Measurements from ENCODE around the gene PLPP1.

The PLPP1 gene

GRCh38 chr5:55441954-55442353 is 92.8 kb downstream of the PLPP1 start:
- Histone ChIP-seq H3K4me1 (peaks cover 16% of the 10 kb centered on the region), H3K27me3 (ENCODE audit: low read depth) (no peaks in the 10 kb centered on the region), H3K4me3 (no peak overlapping the region), H3K9me3 (no peaks in the 10 kb centered on the region), H3K36me3 (replicated peaks) (peaks cover 3% of the 10 kb centered on the region; the same call in 1 of the 2 replicates)
- DNase-seq (ENCODE audit: low spot score in 2 of 2), result no peak
- in situ Hi-C loops (cut with MboI; ENCODE audit: low sequenced_read_pairs), result no loop called here

- DNase-seq (ENCODE audit: low spot score in 2 of 2), result no peak
- H3K4me1 ChIP-seq, result peaks cover 16% of the 10 kb centered on the region
- no peak overlapping the region for H3K4me3 ChIP-seq
- H3K27me3 ChIP-seq (ENCODE audit: low read depth), result no peaks in the 10 kb centered on the region
- in situ Hi-C loops (cut with MboI; ENCODE audit: low sequenced_read_pairs), result no loop called here
- peaks cover 3% of the 10 kb centered on the region; the same call in 1 of the 2 replicates for H3K36me3 ChIP-seq (replicated peaks)
- no peaks in the 10 kb centered on the region for H3K9me3 ChIP-seq
These were observed 93.5 kb downstream of the PLPP1 start for GRCh38 chr5:55441107-55441771.

- in situ Hi-C loops (cut with MboI; ENCODE audit: low sequenced_read_pairs), result no loop called here
- H3K36me3 ChIP-seq (replicated peaks), result peaks cover 3% of the 10 kb centered on the region; the same call in 1 of the 2 replicates
- DNase-seq (ENCODE audit: low spot score in 2 of 2), result no peak
- H3K9me3 ChIP-seq, result no peaks in the 10 kb centered on the region
- no peaks in the 10 kb centered on the region for H3K27me3 ChIP-seq (ENCODE audit: low read depth)
- H3K4me1 ChIP-seq, result peaks cover 20% of the 10 kb centered on the region
- H3K4me3 ChIP-seq, result no peak overlapping the region
These were observed 94.5 kb downstream of the PLPP1 start for GRCh38 chr5:55440188-55440646.

GRCh38 chr5:55438998-55439397 is 95.8 kb downstream of the PLPP1 start:
- DNase-seq (ENCODE audit: low spot score in 2 of 2), result no peak
- Histone ChIP-seq H3K4me1 (peaks cover 32% of the 10 kb centered on the region), H3K4me3 (no peak overlapping the region), H3K36me3 (replicated peaks) (peaks cover 3% of the 10 kb centered on the region; the same call in 1 of the 2 replicates), H3K27me3 (ENCODE audit: low read depth) (no peaks in the 10 kb centered on the region), H3K9me3 (no peaks in the 10 kb centered on the region)
- in situ Hi-C loops (cut with MboI; ENCODE audit: low sequenced_read_pairs), result no loop called here

GRCh38 chr5:55437859-55438206 is 96.9 kb downstream of the PLPP1 start:
- no peak overlapping the region for H3K4me3 ChIP-seq
- DNase-seq (ENCODE audit: low spot score in 2 of 2), result peak in 1 of 2 experiments; percentile 13
- peaks cover 32% of the 10 kb centered on the region for H3K4me1 ChIP-seq
- no peaks in the 10 kb centered on the region for H3K27me3 ChIP-seq (ENCODE audit: low read depth)
- H3K9me3 ChIP-seq, result no peaks in the 10 kb centered on the region
- peaks cover 3% of the 10 kb centered on the region; the same call in 1 of the 2 replicates for H3K36me3 ChIP-seq (replicated peaks)
- in situ Hi-C loops (cut with MboI; ENCODE audit: low sequenced_read_pairs), result no loop called here

- in situ Hi-C loops (cut with MboI; ENCODE audit: low sequenced_read_pairs), result no loop called here
- peaks cover 3% of the 10 kb centered on the region; the same call in 1 of the 2 replicates for H3K36me3 ChIP-seq (replicated peaks)
- no peaks in the 10 kb centered on the region for H3K9me3 ChIP-seq
- DNase-seq (ENCODE audit: low spot score in 2 of 2), result no peak
- H3K27me3 ChIP-seq (ENCODE audit: low read depth), result no peaks in the 10 kb centered on the region
- no peak overlapping the region for H3K4me3 ChIP-seq
- peaks cover 32% of the 10 kb centered on the region for H3K4me1 ChIP-seq
These were observed 97.3 kb downstream of the PLPP1 start for GRCh38 chr5:55437452-55437851.

GRCh38 chr5:55432549-55432948 is 102.2 kb downstream of the PLPP1 start:
- H3K36me3 ChIP-seq (replicated peaks), result peaks cover 15% of the 10 kb centered on the region
- in situ Hi-C loops (cut with MboI; ENCODE audit: low sequenced_read_pairs), result no loop called here
- H3K4me1 ChIP-seq, result peaks cover 17% of the 10 kb centered on the region
- no peaks in the 10 kb centered on the region for H3K9me3 ChIP-seq
- no peak for DNase-seq (ENCODE audit: low spot score in 2 of 2)
- H3K4me3 ChIP-seq, result no peak overlapping the region
- no peaks in the 10 kb centered on the region for H3K27me3 ChIP-seq (ENCODE audit: low read depth)

- H3K4me3 ChIP-seq, result no peak overlapping the region
- H3K4me1 ChIP-seq, result peaks cover 10% of the 10 kb centered on the region
- peak in 1 of 2 experiments; percentile 29 for DNase-seq (ENCODE audit: low spot score in 2 of 2)
- in situ Hi-C loops (cut with MboI; ENCODE audit: low sequenced_read_pairs), result no loop called here
- no peaks in the 10 kb centered on the region for H3K27me3 ChIP-seq (ENCODE audit: low read depth)
- H3K36me3 ChIP-seq (replicated peaks), result peaks cover 41% of the 10 kb centered on the region
- H3K9me3 ChIP-seq, result no peaks in the 10 kb centered on the region
These were observed 105.0 kb downstream of the PLPP1 start for GRCh38 chr5:55429613-55430253.

- Histone ChIP-seq H3K27me3 (ENCODE audit: low read depth) (no peaks in the 10 kb centered on the region), H3K4me1 (peaks cover 5% of the 10 kb centered on the region; the same call in 1 of the 2 replicates), H3K36me3 (replicated peaks) (peaks cover 46% of the 10 kb centered on the region), H3K9me3 (no peaks in the 10 kb centered on the region), H3K4me3 (no peak overlapping the region)
- DNase-seq (ENCODE audit: low spot score in 2 of 2), result no peak
- in situ Hi-C loops (cut with MboI; ENCODE audit: low sequenced_read_pairs), result no loop called here
These were observed 105.5 kb downstream of the PLPP1 start for GRCh38 chr5:55429221-55429612.

GRCh38 chr5:55427157-55427556 is 107.6 kb downstream of the PLPP1 start:
- H3K36me3 ChIP-seq (replicated peaks), result peaks cover 65% of the 10 kb centered on the region
- H3K9me3 ChIP-seq, result no peaks in the 10 kb centered on the region
- H3K4me1 ChIP-seq, result 0 out of 2 replicates have a peak, but pooled peaks cover 3% of the 10 kb centered on the region
- no peak overlapping the region for H3K4me3 ChIP-seq
- in situ Hi-C loops (cut with MboI; ENCODE audit: low sequenced_read_pairs), result no loop called here
- no peak for DNase-seq (ENCODE audit: low spot score in 2 of 2)
- no peaks in the 10 kb centered on the region for H3K27me3 ChIP-seq (ENCODE audit: low read depth)

GRCh38 chr5:55426455-55426854 is 108.3 kb downstream of the PLPP1 start:
- peaks cover 71% of the 10 kb centered on the region for H3K36me3 ChIP-seq (replicated peaks)
- in situ Hi-C loops (cut with MboI; ENCODE audit: low sequenced_read_pairs), result no loop called here
- H3K4me3 ChIP-seq, result no peak overlapping the region
- no peaks in the 10 kb centered on the region for H3K27me3 ChIP-seq (ENCODE audit: low read depth)
- H3K4me1 ChIP-seq, result 0 out of 2 replicates have a peak, but pooled peaks cover 3% of the 10 kb centered on the region
- no peaks in the 10 kb centered on the region for H3K9me3 ChIP-seq
- no peak for DNase-seq (ENCODE audit: low spot score in 2 of 2)

GRCh38 chr5:55421074-55421529 is 113.7 kb downstream of the PLPP1 start:
- DNase-seq (ENCODE audit: low spot score in 2 of 2), result no peak
- Histone ChIP-seq H3K4me3 (no peak overlapping the region), H3K36me3 (replicated peaks) (peaks cover 64% of the 10 kb centered on the region), H3K9me3 (no peaks in the 10 kb centered on the region), H3K27me3 (ENCODE audit: low read depth) (no peaks in the 10 kb centered on the region), H3K4me1 (peaks cover 7% of the 10 kb centered on the region)
- in situ Hi-C loops (cut with MboI; ENCODE audit: low sequenced_read_pairs), result no loop called here

- Histone ChIP-seq H3K36me3 (replicated peaks) (peaks cover 50% of the 10 kb centered on the region), H3K27me3 (ENCODE audit: low read depth) (no peaks in the 10 kb centered on the region), H3K9me3 (no peaks in the 10 kb centered on the region), H3K4me3 (no peak overlapping the region), H3K4me1 (peaks cover 9% of the 10 kb centered on the region)
- DNase-seq (ENCODE audit: low spot score in 2 of 2), result no peak
- in situ Hi-C loops (cut with MboI; ENCODE audit: low sequenced_read_pairs), result no loop called here
These were observed 115.5 kb downstream of the PLPP1 start for GRCh38 chr5:55418994-55419968.
